Nucleus accumbens (tissue), 56 donors: Measurements from ENCODE around the gene SLC41A1.

ENCODE experiments used
- DNase-seq, 56 donors: peaks; one replicate each; lab custom pipeline; 2025; lab: John Stamatoyannopoulos, UW

SLC41A1 gene

GRCh38 chr1:205764578-205764977, 48.4 kb downstream of the SLC41A1 start:
- no peak for DNase-seq

GRCh38 chr1:205763980-205764379, 49.0 kb downstream of the SLC41A1 start:
- no peak for DNase-seq

- no peak for DNase-seq
Measured at GRCh38 chr1:205760606-205761005, 52.4 kb downstream of the SLC41A1 start.

- DNase-seq, result no peak
Measured at GRCh38 chr1:205756552-205756951, 56.4 kb downstream of the SLC41A1 start.

- no peak for DNase-seq
Measured at GRCh38 chr1:205754857-205755256, 58.1 kb downstream of the SLC41A1 start.

- no peak for DNase-seq
Measured at GRCh38 chr1:205751036-205751651, 61.9 kb downstream of the SLC41A1 start.

- peak; percentile 75 to 100 (median 96) for DNase-seq
Measured at GRCh38 chr1:205750138-205751035, 62.6 kb downstream of the SLC41A1 start, which contains the start of gene NUCKS1. Gene NUCKS1, minus strand, starts transcription at chr1:205750182. Its CDS starts 209 bp downstream, at chr1:205749973.

- peak; percentile 38 to 97 (median 88) for DNase-seq
Measured at GRCh38 chr1:205749234-205750137, 63.5 kb downstream of the SLC41A1 start.

GRCh38 chr1:205748403-205749233, 64.4 kb downstream of the SLC41A1 start:
- peak in 10 of 56 donors; percentile 2 to 81 (median 52) for DNase-seq

GRCh38 chr1:205746757-205747412, 66.1 kb downstream of the SLC41A1 start:
- no peak for DNase-seq

GRCh38 chr1:205744403-205744802, 68.6 kb downstream of the SLC41A1 start:
- DNase-seq, result no peak

GRCh38 chr1:205743977-205744376, 69.0 kb downstream of the SLC41A1 start:
- no peak for DNase-seq

- no peak for DNase-seq
Measured at GRCh38 chr1:205741681-205742080, 71.3 kb downstream of the SLC41A1 start.

GRCh38 chr1:205739348-205740160, 73.4 kb downstream of the SLC41A1 start:
- no peak for DNase-seq
